RPMI8226 (cell line): ENCODE measurements around the gene TAF6.

Experiments
- DNase-seq: peaks from one replicate; pipeline ENCODE4 v3.0.0-alpha.2; 2015

TAF6 gene

DNA sequence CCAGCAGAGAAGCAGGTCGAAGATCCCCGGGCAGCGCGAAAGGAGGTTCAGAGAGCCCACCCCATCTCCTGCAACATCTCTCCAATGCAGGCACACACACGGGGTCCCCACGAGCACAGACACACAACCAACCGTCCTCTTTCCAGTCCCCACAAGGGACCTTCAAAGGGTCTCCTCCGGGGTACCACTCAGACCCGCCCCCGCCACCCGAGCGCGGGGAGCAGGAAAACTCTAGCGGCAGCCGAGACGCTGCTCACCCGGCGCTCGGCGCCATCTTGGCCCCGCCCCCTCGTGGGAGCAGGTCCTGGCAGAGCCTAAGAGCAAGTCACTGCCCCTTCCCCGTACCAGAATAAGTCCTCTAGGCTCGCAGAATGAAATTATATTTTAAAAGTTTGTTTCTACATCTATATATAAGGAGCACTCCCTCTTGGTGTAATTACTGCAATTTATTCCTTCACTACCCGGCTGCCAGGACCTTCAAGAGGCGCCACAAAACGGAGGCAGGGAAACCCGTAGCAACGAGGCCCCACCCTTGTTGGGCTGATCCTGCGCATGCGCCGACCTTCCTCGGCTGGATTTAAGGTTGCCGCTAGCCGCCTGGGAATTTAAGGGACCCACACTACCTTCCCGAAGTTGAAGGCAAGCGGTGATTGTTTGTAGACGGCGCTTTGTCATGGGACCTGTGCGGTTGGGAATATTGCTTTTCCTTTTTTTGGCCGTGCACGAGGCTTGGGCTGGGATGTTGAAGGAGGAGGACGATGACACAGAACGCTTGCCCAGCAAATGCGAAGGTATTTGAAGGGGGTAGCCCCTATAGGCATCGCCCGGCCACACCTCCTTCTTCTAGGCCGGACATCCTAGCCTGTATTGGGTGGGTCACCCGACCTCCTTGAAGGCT is at the start of gene TAF6, which contains the start of gene CNPY4:
TAF6 (minus strand) TSS at position 287 of the 898 bp plus-strand sequence. CDS start 5,149 bp downstream, outside the sequence.
CNPY4 (plus strand) TSS at position 563 of the 898 bp plus-strand sequence; CDS start at position 674, 111 bp downstream.
- peak; percentile 98 for DNase-seq

DNA sequence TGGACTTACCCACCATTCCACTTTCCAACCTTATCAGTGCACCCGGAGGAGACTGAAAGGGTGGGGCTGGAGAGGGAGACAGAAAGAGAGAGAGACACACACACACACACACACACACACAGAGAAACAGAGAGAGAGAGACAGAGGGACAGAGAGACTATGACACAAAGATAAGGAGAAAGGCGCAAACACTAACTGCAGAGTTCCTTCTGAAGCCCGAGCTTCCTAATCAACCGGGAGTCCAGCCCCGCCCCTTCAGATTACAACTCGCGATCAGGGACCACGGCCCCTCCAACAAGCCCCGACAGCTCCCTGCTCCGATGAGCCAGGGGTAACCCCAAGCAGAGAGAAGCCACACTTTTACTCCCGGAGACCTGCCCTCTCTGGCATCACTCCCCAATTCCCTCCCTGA is 48.8 kb upstream of the TAF6 start:
- DNase-seq: no peak

DNA sequence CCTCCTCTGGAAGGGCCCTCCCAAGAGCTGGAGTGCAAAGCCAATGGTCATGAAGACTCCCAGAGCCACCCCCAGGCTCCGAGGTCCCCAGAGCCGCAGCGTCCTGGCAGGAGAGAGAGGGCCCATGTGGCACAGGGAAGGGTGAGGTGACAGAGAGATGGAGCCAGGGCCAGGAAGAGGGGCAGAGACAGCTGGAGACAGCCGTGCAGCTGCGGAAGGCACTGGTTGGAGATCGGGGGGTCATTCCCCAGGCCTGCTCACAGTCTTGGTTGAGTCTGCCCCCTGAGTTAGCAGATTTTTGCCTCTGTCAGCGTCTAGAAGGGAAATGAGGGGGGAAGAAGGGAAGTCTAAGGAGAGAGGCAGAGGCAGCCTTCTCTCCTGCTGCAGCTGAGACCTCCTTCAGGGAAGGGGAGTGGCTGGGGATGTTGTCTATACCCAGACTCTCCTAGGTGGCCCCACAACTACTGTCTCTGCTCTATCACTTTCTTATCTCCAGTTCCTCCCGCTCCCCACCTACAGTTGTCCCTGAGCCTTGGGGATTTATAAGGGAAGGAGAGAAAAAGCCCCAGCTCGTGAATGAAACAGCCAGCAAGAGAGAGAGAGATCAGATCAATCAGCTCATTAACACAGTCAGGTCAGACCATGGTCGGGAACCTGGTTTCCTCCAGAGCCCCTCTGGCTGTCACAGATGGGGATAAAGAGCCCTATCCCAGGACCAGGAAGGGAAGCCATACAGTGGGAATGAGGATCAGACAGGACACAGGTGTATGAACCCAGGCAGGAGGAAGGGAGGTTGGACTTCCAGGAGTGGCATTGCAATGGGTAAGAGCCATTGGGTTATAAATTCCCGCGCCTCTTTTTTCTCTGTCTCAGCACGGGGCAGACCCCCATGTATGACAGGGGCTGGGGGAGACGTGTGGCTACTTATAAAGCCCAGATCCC is 48.1 kb upstream of the TAF6 start:
- peak; percentile 22 for DNase-seq

DNA sequence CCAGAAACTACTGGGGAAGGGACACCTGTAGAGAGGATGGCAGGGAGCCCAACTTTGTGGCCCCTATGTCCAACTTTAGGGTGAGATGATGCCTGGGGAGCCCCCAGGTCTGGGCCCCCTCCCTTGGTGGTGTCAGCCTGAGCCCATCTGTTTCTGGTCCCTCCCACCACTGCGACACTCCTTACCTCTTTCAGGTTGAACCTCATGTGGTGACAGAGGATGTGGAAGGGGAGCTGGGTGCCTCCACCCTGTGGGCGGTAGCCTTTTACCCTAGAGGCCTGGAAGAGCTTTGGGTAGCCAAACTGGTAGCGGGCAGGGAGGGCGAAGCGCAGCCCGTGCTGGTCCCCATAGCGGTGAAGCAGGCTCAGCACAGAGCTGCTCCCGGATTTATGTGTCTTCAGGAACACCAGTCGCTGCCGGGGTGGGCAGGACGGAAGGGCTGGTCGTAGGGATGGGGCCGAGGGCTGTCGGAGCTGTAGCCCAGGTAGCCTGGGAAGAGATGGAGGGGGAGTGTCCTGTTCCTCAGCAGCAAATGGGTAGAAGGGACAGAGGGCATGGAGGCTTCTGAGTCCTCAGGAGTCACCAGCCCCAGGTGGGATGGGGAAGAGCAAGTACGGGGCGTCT is 47.3 kb upstream of the TAF6 start:
- peak; percentile 52 for DNase-seq

DNA sequence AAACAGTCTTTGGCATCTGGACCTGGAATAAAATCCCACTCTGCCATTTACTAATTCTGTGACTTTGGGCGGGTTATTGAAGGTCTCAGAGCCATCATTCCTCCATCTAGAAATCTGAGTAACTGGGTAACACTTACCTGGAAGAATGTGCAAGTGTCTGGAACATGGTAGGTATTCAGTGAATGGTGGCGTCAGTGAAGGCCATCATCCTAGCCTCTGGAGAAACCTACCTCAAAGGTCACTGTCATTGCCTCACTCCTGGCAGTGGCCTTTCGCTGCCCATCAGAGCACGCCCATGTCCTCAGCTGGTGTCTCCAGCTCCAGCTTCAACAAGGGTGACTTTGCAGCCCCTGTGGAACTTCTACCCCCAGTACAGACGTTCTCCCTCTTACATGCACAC is 44.7 kb upstream of the TAF6 start:
- no peak for DNase-seq

DNA sequence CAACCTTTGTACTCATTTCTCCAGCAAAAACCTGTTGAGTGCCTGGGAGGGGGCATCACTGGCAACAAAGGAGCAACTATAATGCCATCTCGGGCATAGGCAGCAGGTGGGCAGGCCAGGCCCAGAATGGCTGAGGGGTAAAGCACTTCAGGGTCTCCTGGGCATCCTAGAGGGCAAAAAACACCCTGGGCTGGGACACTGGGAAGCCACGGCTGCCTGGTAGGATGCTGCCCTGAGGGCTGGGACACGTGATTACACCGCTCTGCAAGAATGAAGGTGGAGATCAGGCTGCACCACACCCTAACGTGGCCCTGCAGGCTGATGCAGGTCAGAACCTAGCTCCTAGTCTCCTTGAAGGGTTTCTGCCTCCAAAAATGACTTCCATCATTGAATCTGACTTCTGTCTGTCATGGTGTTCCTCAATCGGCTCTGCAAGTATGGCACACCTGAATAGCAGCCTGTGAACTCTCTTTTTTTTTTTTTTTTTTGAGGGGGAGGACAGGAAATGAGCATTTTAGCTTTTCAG is 43.9 kb upstream of the TAF6 start:
- peak; percentile 31 for DNase-seq

DNA sequence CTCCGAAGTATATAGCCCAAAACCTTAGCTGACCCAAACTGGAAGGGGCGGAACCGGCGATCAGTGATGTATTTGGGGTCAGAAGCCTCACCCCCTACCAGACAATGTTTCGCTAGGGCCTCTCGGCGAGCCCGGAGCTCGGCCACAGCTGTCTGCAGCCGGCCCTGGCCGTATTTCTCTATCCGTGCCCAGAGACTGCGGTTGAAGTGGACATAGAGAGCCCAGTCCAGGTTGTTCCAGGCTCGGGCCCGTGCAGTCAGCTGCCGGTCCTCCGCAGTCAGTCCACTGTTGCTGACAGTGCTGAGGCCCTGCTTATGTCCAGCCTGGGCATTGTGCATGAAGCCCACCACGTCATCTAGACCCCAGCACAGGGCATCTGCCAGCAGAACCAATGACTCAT is 40.9 kb upstream of the TAF6 start:
- DNase-seq: no peak

DNA sequence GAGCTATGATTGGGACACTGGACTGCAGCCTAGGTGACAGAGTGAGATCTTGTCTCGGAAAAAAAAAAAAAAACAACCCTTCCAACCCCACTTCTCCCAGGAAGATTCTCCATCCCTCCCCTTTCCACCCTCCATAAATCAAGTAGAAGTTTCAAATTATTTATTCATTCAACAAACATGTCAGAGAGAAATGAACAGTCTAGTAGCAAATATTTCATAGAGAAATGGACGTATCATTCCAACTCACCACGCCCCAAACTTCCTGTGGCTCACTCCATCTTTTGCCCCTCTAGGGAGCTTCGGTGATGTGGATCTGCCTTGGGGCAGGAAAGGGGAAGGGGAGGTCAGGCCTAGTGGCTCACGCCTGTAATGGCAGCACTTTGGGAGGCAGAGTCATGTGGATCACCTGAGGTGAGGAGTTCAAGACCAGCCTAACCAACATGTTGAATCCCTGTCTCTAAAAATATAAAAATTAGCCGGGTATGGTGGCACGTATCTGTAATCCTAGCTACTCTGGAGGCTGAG is 40.0 kb upstream of the TAF6 start:
- DNase-seq: no peak

DNA sequence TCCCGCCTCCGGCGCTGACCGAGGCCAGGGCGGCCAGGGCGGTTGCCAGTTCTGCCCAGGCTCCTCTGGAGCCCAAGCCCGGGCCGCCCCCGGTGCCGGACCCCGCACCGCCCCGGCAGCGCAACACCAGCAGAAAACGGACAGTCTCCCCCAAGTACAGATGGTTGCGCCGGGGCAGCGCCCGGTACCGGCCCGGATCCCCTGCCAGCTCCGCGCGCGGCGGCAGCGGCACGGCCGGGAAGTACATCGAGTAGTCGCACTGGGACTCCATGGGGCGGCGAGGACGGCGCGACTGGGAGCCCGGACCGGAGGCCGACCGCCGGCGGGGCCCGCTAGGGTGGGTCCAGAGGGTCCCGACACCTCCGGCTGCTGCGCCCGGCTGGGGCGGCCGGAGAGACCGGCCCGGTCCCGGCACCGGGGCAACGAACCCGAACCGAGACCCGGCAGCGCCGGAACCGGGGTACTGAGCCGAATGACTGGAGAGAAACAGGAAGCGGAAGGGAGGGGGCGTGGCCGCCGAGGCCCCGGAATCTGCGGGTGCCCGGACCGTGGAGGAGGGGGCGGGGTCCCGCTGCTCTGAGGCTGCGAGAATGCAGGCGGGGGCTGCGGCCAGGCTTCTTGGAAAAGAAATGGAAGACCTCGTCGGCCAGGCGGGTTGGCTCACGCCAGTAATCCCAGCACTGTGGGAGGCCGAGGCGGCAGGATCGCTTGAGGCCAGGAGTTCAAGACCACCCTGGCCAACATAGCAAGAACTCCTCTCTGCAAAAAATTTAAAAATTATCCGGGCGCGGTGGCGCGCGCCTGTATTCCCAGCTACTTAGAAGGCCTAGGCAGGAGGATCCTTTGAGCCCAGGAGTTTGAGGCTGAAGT is 39.3 kb upstream of the TAF6 start, which contains the start of gene TRAPPC14:
TRAPPC14 (minus strand) TSS at position 495 of the 870 bp plus-strand sequence; CDS start at position 271, 224 bp downstream.
- peak; percentile 93 for DNase-seq

DNA sequence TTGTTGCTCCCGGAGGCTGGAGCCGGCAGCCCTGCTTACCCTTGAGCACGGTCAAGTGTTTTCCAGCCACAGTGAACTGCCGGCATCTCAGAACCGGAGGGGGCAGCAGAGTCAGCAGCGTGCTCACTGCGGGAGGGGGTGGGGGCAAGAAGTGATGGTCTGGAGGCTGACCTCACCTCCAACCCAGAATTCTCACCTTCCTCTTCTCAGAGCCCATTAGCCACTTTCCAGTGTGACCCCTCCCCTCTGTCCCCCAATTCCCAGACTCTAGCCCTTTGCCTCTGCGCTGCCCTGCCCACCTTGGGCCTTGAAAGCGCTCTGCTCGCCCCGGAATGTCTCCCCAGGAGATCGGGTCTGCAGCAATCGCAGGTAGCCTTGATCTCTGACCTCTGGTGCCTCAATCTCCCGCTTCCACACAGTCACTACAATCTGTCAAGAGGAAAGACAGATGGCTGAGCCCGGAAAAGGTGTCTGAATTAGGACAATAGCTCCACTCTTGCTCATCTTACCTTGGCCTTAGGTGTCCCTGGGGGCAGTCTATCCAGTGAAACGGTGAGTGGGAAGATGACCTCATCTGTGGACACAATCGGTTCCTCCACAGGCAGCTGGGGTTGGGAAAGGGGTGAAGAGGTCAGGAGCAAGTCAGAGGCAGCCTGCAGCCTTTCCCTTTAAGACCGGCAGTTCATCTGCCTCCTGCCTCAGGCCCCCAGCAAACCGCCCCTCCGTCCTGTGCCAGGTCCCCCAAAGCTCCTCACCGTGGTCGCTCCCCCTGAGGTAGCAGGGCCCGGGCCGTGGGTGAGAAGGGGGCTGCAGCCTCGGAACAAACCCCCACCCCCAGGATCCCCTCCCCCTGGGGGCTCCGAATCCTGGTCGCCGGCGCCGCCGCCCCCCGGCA is 38.4 kb upstream of the TAF6 start:
- DNase-seq: peak; percentile 25

DNA sequence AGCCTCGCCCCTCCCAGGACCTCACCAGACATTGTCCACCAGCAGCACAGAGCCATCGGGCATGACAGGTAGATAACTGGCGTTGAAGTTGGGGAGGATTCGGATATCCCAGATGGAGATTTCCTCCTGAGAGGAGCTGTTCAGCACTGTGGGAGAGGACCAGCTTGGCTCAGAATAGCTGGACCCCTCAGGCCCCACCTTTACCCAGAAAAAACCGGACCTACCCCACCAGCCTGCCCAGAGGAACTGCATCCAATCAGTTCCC is 37.8 kb upstream of the TAF6 start:
- no peak for DNase-seq

DNA sequence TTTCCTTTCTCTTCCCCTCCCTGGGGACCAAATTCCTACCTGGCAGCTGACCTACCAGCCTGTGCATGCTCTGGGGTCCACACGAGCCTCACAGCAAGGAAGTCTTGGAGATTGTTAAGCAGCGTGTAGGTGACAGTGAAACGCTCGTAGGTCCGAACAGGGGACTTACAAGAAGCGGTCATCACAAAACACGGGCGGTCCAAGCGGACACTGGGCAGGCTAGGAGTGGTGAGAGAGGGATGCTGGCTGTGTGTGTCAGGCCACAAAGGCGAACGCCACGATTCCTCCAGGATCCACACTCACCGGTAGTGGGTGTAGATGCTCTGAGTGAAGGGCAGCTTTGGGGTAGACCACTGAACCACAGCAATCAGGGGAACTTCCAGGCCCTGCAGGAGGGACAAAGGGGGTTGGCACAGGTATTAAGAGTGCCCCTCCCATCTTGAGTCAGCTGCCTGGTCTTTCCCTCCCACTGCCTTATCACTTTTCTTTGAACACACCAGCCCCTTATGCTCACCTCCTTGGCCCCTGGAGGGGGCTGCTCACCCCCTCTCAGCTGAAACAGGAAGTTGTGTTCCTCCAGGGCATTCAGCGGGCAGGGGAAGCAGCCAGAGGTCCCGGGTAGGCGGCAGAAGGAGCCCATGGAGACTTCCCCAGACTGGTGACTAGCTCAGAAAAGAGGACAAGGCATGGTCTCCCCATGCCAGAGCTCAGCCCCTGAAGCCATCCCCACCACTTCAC is 37.3 kb upstream of the TAF6 start:
- DNase-seq: no peak

DNA sequence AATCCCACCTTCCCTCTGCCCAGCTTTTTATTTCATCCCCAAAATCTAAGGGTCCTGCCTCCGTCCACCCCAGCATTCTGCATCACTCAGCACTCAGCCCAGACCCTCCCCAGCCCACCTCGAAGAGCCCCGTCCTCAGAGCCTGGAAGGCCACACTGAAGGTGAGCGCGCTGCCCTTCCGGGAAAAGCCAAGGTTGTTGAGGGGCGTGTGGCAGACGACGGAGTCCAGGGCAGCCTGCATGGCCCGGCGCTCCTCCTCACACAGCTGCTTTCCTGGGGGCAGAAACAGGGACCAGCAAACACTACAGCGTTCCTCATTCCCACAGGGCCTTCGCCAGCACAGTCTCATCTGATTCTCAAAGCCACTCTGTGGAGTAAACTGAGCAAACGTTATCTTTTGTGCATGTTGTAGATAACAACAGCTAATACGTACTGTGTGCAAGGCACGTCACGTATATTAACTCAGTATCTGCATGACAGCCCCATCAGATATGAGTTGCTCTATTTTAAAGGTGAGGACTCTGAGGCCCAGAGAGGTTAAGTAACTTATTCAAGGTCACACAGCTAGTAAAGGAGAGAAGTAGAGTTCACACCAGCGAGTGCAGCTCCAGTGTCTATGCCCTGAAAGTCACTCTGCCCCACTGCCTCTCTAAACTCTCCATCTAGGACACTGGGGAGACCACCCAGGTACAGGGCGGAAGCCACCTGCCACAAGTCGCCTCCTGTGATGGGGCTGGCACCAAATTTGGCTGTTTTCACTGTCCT is 36.6 kb upstream of the TAF6 start:
- no peak for DNase-seq

DNA sequence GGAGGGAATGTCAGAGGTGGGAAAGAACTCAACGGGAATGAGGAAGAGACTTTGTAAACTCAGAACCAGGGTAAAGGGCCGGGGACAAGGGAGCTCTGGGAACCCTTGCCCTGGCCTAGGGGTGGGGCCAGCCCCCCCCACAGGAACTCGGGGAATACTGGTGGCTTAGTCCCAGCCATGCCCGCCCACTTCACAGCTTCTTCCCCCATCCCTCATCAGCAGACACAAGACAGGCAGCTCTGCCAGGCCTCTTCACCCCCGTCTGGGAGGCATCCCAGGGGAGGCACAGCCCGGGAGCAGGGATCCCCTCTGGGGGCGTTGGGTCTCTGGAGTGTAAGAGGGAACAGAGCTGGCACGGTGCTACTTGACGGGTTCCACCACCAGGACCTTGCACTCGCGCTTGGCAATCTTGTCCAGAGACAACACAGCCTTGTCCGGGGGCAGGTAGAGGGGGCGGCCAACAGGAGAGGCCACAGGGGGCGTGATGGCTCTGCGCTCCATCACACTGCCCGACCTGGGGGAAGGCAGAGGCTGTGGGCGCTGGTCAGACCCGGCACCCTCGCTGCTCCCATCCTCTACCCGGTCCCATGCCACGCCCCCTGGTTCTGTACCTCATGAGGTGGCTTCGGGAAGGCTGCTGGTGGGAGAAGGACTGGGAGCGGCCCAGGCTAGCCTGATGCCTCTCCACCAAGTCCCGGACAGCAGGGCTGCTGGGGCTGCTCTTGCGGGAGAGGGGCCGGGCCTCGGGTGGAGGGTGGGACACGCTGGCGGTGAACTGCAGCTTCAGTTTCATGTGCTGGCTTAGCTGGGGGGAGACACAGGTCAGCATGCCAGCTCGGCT is 35.7 kb upstream of the TAF6 start:
- DNase-seq: no peak

DNA sequence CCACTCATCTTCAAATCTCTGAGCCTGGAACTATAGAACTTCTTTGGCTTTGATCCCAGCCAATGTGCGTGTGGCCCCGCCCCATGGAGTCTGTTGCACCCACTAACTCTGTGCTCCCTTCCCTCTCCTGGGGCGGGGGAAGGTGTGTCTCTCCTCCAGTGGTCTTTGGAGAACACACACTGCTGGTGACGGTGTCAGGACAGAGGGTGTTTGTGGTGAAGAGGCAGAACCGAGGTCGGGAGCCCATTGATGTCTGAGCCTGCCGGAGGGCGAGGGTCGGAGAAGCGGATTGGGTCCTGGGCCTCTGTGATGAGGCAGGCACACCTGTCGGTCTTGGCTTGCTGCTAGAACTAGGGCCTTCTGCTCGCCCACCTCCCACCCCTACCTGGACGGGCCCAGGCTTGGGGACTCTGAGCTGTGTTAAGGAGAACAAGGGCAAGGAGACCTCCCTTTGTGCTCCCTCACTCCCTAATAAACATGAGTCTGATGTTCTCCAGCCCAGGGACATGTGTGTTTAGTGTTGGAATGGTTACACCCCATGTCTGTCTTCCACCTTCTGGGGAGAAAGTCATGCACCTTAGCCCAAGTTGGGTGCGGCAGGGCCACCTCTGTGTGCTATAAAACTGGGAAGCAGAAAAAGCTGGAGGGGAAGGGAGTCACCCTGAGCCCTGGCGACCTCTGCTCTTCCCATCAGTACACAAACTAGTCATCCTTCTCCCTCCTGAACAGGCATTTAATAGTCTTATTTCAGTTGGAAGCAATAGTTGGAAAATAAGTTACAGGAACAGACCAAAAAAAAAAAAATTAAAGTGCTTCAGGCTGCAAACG is 34.8 kb upstream of the TAF6 start:
- DNase-seq: no peak

DNA sequence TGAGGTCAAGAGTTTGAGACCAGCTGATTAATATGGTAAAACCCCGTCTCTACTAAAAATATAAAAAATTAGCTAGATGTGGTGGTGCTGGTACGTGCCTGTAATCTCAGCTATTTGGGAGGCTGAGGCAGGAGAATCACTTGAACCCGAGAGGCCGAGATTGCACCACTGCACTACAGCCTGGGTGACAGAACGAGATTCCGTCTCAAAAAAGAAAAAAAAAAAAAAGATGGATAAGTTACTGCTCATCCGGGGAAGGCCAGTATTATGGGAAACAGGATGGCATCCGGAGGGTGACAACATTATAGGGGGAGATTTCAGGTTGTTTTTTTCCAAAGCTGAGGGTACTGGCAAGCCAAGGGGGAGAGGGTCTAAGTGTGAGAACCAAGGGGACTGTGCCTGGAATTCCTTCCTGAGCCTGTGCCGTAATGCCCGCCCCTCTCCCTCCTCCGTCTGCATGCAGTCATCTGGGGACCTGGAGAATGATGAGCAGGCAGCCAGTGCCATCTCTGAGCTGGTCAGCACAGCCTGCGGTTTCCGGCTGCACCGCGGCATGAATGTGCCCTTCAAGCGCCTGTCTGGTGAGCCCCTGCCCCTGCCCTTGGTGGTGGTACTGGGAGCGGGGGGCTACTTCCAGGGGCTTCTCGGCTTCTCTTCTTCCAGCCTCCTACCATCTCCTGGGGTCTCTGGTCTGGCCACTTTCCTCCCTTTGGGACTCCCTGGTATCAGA is 33.9 kb upstream of the TAF6 start:
- DNase-seq: no peak
